SK-N-DZ (cell line): ENCODE results near the gene ZDHHC19.
A peak's percentile ranks its signal among the peaks of the same experiment; 100 is the strongest.
"Not testable (repeated sequence)": the region's sequence is repeated elsewhere in the genome, so short reads cannot be mapped to it uniquely, and the experiment has no call there.

ENCODE experiments used
- DNase-seq: peaks from one replicate; pipeline ENCODE4 v3.0.0-alpha.2; 2015; ENCODE audit warnings: low spot score

The ZDHHC19 gene

DNA sequence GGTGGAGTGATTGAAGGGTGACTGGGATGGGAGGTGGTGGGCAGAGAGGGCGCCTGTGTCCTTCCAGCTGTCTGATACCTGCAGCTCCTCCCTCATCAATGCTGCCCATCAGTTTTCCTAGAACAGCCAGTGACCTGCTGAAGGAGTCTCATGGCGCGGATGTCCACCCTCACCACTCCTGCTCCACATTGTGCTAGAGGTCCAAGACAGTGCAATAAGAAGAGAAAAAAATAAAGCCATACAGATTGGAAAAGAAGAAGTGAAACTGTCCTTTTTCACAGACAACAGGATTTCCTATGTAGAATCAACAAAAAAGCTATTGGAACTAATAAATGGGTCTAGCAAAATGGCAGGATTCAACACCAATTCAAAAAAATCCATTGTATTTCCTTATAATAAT lies 7.4 kb downstream of the ZDHHC19 start:
- DNase-seq, result no peak

DNA sequence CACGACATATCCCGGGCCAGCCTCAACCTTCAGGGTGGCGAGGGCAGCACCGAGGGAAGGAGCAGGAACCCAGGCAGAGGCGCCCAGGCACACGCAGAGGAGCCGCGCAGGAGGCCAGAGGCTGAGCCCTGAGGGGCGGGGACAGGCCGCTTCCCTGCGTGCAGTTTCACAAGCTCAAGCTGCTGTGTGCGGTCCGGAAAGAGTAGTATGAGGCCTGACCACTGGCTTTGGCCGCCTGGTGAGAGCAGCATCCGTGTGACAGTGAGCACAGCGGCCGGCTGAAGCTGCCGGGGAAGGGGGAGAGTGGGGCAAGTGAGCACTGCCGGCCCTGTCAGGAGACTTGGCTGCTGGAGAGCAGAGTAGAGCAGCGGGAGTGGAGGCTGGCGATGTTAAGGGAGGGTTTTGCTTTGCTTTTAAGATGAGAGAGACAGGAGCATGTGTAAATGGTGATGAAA lies 8.7 kb downstream of the ZDHHC19 start:
- no peak for DNase-seq

DNA sequence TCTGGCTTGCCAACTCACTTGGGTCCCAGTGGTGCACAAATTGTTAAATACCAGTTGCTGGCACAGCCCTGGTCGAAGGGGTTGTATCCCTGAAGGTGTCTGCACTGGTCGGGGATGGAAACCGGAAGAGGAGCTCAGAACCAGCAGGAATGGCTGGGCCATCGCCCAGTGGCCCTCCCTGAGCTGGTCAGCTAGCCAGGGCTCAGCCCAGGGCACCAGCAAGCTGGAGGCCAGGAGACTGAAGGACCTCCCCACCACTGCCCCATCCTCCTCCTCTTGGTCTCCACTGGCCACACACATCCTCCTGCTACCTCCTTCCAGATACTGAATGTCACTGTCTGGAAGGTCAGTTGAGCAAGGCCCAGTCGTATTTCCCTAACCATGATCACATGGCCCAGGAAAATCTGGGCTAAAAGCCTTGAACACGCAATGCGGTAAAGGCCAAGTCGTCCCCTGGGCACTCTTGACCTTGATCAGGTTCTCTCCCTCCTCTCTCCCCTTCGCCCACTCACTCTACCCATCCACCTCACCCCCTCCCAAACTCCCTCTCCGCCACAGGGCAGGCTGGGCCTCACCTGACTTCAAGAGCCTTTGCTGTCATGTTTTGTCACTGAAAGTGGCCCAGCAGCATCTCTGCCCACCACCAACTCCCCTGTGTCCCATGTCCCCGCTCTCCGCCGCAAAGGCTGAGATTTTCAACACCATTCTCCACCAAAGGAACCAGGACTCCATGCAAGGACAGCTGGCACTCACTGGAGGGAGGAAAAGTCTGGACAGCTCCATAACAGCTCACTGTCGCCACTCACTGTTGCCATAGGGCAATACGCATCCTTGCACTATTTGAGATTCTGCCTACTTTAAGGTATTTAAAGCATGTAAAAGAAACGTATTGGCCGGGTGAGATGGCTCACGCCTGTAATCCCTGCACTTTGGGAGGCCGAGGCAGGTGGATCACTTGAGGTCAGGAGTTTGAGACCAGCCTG lies 12.1 kb downstream of the ZDHHC19 start:
- peak; percentile 50 for DNase-seq

DNA sequence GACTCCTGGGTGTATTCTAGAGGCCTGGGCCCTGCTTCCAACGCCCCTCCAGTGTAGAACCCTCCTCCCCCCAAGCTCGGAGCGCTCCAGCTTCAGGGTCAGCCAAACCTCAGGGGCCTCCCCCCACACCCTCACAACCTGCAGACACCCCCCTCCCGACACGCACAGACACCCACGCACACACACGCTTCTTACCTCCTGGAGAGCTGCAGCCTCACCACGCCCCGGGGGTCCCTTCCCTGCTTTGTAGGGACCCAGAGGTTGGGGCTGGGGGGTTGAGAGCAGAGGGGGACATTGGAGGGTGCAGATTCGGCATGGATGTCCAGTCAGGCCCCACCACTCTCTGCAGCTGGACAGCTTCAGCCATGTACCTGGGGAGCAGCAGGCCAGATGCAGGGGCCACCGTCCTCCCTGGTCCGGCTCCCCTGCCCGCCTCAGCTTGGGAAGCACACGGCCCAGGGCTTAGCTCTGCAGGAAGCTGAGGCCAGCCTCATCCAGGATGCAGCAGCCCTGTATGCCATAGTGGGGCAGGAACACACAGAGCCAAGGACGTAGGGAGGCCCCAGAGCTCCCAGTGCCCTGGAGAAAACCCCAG lies 13.0 kb downstream of the ZDHHC19 start:
- peak; percentile 12 for DNase-seq

DNA sequence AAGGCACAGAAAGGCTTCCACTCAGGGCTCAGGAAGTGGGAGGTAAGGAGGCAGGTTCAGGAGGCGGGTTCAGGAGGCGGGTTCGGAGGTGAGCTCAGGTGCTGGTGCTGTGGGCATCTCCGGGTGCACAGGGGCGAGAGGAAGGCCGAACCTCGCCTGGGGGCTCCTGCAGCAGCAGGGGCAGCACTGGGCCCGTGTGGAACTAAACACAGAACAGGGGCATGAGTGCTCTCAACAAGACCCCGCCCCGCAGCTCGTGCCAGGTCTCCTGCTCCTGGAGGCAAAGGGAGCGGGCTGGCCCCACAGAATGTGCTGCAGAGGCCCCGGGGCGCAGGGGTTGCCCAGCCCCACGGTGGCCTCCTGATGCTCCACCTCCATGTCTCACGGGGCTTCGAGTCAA lies 13.7 kb downstream of the ZDHHC19 start:
- DNase-seq, result no peak

DNA sequence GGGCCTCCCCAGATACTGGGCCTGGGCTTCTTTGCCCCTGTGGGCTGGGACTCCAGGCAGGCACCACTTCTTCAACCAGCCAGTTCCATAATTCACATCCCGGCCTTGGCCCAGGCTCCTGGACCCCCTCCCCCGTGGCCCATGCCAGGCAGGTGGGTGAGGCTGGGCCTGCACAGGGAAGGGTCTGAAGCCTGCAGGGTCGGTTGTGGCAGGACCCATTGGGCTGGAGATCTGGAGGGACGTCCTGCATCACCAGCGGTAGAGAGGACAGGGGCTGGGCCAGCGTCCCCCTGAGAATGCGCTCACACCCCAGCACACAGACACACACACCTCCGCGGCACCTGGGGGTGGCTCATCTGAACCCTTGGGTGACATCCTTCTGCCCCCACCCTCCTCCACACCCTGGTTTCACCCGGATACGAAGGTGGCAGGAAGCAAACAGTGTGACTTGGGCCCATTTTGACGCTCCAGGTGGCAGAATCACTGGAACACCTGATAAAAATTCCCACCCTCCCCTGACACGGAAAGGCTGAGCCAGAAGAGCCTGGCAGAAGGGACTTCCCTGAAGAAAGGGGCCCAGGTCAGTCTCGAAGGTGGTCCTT lies 15.4 kb downstream of the ZDHHC19 start:
- DNase-seq, result no peak

DNA sequence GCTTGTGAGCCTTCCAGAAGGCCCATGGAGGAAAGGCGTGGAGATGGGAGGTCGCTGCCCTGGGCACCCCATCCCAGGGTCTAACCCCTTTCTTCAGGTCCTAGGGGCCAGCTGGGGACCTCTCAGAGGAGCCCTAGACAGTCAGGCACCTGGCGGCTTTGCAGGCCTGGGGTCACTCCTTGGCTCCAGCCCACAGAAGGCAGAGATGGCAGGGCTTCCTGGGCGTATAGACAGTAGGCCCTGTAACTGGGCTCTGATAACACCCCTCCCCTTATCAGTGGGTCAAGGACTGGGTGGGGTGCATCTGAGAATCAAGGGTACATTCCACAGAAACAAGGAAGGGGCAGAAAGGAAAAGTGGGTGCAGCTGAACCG lies 16.7 kb downstream of the ZDHHC19 start:
- no peak for DNase-seq

DNA sequence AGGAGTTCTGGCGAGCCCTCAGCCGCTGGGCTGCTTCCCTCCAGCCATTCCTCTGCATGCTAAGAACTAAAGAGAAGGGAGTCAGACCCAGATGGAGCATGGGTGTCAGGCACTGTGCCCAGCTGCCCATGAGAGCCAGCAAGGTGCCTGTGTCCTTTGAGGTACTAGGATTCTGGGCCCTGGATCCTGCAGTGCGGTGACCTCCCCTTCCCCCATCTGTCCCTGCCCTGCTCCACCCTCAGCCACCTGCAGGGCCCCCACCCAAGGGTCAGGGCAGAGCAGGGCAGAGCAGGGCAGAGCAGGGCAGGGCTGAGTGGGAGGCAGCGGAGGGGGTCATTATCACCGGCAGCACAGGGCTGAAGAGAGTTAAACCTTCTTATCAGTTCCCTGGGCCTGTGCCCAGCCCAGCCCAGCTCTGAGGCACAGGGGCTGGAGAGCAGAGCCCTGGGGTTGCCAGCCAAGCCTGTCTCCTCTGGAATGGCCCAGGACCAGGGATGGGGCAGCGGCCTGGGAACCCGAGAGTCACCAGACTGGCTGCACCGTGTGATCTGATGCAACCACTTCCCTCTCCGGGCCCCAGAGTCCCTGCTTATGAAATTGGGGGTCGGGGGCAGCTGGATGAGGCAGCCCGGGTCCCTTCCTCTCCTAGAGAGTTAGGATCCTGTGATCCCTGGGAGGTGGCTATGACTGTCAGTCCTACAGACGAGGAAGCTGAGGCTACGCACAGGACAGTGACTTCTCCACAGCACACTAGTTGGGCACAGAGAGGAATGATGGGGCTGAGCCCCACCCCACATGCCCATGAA lies 17.3 kb downstream of the ZDHHC19 start:
- no peak for DNase-seq

DNA sequence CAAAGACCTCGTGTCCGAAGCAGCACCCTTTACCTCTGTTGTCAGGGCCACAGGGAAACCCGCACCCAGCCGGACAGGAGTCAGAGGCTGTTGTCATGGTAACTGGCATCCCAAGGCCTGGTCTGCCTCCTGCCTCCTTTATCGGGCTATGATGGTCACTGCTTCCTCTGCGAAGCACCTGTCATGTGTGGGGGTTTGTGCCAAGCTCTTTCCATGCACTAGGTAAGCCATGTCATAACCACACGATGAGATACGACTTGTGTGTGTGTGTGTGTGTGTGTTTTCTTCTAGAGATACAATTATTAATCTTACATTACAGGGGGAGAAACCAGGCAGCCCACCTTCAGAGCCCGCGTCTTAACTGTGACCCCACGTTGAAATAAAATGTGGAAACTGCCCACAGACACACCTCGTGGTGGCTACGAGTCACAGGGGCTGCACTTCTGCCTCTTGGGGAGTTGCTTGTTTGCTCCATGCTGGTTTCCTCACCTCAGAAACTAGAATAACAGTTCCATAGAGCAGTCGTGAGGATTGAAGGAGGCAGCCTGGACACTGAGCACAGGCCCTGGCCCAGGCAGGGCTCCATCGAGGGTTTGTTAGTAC lies 18.0 kb downstream of the ZDHHC19 start:
- DNase-seq, result peak; percentile 70

DNA sequence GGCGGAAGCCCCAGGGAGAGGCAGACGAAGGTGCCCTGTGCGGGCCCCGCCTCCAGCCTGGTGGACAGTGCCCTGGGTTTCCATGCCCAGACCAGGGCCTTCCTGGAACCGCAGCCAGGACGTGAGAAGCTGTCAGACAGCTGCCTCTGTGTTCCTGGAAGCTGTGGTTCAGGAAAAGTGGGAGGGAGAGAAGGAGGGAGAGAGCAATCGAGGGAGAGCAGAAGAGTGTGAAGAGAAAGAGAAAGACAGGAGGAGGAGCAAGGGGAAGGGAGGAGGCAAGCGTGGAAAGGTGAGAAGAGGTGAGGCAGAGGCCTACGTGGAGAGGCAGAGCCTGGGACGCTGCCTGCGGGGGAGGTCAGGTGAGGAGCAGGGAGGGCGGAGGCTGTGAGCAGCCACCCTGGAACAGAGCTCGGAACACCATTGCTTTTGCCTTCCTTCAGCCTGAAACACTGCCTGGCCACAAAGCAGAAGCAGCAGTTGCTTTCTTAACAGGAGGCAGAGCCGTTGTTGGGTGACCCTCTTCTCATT lies 18.6 kb downstream of the ZDHHC19 start:
- no peak for DNase-seq

DNA sequence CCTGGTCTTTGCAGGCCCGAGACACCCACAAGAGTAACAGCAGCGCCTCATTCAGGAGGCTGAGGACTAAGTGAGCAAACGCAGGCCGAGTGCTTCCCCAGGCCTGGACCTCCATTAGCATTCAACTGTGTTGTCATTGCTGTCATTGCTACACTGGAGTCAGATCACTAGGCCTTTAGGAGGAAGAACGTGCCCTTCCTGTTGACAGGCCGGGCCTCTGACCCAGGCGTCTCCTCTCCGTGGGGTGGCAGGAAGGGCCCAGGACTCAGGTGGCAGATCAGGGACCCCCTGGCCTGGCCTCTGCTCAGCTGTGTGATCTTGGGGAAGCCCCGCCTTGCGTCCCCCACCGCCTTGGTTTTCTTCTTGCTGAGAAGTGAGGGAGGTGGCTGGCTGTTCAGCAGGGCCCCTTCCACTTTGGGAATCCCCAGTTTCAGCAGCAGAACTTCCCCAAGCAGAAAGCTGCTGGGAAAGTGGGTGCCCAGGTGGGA lies 19.1 kb downstream of the ZDHHC19 start:
- no peak for DNase-seq

DNA sequence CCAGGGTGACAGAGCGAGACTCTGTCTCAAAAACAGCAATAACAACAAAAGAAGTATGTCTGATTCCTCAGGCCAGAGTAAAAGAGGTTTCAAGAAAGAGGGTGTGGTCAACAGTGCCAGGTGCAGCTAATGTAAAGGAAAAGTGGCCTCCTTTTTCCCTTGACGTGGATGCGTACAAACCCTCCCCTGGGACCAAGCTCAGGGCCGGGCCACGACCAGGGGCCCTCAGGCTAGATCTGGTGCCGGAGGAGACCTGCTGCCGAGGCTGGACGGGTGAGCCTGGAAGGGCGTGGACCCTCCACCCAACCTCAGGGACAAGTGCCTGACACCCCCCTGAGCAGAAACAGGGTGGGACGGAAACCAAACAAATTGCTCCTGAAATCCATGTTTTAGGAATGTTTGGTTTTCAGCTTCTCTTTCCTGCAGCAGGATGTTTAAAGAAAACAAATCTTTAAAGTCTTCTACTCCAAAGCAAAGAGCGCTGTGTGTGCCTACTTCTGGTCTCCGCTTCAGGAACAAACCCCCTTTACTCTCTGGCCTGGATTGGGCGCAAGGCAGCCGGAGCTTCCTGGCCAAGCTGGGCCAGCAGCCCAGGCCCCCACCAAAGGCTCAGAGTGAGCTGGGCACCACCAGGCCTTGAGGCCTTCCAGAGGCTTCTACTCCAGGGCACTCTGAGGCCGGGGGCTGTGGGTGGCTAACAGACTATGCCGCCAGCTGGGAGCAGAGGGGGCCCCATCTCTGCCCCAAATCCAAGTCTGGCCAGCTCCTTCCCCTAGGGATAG lies 21.4 kb downstream of the ZDHHC19 start:
- DNase-seq, result no peak

DNA sequence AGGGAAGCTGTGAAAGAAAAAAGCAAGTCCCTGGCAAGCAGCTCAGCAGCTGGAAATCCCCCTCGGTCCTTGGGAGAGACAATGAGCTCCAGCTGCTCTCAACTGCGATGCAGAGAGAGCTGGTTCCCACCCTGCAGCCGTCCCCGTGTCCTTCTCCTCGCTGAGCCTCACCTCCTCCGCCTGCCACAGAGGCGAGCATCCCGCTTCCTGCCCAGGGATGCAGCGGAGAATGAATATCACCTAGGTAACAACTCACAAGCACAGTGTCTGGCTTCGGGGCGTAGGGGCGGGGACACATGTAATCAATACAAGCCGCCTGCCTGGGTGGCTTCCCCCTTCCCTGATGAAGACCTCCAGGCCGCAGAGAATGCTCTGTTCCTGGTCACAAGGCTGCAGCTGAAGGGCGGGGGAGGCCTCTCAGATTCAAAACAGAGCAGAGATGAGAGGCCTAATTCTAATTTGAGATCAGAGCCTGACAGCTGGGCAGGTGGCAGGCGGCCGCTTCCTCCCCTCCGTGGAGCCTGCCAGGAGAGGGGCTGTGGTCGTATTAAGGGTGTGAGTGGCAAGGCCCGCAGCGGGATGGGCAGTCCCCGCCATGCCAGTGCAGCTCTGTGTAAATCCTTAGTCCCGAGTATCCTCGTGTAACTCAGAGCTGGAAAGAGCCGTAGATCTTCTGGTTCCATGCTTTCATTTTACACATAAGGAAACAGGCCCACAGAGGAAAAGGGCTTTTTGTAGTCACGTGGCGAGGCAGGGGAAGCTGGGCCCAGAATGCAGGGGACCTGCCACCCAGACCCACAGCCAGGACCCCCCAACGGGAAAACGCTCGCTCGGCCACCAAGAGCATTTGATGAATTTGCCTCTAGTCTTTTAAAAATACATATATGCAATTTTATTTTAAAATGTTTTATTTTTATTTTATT lies 24.3 kb downstream of the ZDHHC19 start:
- DNase-seq, result peak; percentile 95

DNA sequence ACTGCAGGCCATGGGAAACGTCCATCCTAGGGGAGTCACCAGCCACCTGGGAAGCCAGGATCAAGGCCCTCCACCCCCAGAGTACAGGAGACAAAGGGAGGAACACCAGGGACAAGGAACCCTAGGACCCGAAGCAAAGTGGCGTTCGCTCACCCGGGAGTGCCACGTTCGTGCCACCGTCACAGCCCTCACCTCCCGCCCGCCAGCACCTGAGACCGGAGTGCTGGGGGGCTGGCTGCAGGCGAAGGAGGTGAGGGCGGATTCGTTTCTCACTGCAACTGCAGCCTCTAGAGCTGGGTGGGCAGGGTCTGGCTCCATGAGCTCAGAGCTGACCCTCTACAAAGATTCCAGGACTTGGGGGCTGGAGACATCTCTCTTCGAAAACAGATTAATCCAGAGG lies 26.3 kb downstream of the ZDHHC19 start:
- no peak for DNase-seq

DNA sequence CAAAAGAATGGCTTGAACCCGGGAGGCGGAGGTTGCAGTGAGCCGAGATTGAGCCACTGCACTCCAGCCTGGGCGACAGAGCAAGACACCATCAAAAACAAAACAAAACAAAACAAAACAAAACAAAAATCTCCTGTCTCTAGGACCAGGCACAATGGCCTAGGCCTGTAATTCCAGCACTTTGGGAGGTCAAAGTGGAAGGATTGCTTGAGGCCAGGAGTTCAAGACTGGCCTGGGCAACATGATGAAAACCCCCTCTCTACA lies 27.1 kb downstream of the ZDHHC19 start:
- not testable (repeated sequence) for DNase-seq

DNA sequence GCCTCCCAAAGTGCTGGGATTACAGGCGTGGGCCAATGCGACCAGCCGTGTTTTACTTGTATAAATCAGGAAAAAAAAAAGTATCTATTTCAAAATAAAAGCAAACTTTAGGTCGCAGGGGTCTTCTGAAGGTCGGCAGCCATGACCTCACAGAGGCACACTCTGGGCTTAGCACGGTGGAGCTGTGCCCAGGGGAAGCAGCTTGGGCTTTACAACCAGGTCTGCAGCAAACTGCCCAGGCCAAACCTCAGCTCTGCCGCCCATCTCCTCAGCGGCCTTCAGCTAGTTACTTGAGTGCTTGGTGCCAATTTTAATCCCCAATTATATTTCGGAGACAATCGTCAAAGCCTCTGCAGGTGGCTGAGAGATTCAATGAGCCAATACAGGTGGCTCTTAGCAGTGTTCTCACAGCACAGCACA lies 30.1 kb downstream of the ZDHHC19 start:
- DNase-seq, result no peak

DNA sequence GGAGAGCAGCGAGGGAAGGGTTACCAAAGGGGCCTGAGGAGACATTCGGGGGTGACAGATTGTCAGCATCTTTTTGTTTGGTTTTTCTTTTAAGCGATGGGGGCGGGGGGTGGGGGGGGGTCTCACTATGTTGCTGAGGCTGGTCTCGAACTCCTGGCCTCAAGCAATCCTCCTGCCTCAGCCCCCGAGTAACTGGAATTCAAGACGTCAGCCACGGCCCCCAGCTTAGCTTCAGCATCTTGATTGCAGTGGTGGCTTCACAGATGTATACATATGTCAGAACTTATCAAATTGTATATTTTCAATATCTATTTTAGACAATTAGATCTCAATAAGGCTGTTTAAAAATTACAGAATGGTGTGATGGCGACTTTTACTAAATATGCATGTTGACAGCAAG lies 30.9 kb downstream of the ZDHHC19 start:
- DNase-seq, result no peak

DNA sequence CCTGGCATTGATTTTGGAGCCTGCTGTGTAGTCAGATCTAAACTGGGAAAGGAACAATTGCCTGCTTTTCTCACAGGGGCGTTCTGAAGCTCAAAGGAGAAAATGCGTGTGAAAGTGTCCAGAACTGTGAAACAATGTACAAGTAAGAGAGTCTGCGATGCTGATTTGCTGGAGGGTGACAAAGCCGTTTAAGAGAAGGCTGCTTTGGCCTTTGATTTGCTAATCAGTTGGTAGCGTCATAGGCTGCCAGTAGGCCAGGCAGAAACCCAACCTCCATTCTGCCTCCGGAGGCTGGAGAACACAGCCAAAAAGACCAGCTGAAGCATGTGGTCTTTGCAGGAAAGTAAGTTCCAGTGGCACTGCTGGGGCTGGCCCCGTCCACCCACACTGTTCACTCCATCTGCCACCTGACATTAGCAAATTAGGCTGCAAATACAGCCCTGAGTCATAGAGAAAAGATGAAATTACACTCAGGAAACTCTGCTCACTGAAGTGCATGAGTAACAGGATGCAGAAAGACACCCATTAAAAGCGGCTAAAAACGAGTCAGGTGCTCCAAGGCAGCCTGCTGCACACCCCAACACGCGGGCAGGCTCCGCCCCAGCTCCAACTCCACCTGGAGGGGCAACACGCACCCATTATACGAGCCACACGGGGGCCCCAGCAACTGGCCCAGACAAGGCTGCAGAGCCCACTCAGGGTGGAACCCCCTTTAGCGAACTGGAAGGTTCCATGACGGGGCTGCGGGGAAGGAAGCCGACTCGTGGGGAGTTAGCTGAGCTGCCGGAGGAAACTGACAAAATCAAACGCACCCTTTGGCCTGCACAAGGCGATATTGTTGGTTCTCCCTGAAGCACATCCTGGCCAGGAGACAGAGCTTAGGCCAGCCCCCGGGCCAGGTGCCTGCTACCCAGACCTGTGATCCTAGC lies 31.6 kb downstream of the ZDHHC19 start:
- DNase-seq, result peak; percentile 21
